Right ventricle myocardium inferior (tissue), 1 donor: ENCODE data around the gene DNPH1. TPM values are rescaled to one million over a fixed set of nuclear protein-coding genes. Genes with fewer than 3 reads are reported as not detected.

Experiments
- total RNA-seq: library from RNA; stranded (reverse); fragmentation: NEBNext Ultra II Directional; extraction: Animal tissue kit (Norgen Biotek cat#: 25700); gene quantifications from one replicate; pipeline ENCODE4 v1.2.1, GENCODE V29; 2021
- donor health status: DM: no; HTN: yes; CAD: no; lungs with severe emphysema.

Gene DNPH1
- total RNA-seq, 1 donor from 2014 or later, result 29.9 TPM

Other genes with a start within 250 kb of the DNPH1 start
- 34.2 TPM for gene PPP2R5D, start 244.9 kb downstream of the DNPH1 start, total RNA-seq
- 32.1 TPM for gene MEA1, start 215.5 kb downstream of the DNPH1 start, total RNA-seq
- gene KLHDC3, start 215.2 kb downstream of the DNPH1 start, total RNA-seq, result 145 TPM
- gene RRP36, start 207.9 kb downstream of the DNPH1 start, total RNA-seq, result 26.1 TPM
- 7.3 TPM for gene CUL7, start 175.6 kb downstream of the DNPH1 start, total RNA-seq
- gene MRPL2, start 170.0 kb downstream of the DNPH1 start, total RNA-seq, result 99.7 TPM
- 30.0 TPM for gene KLC4, start 169.8 kb downstream of the DNPH1 start, total RNA-seq
- gene PTK7, start 153.2 kb downstream of the DNPH1 start, total RNA-seq, result 1.7 TPM
- gene SRF, start 58.2 kb downstream of the DNPH1 start, total RNA-seq, result 77.6 TPM
- 14.0 TPM for gene CUL9, start 47.3 kb downstream of the DNPH1 start, total RNA-seq
- 0.19 TPM for gene TTBK1, start 14.0 kb upstream of the DNPH1 start, total RNA-seq
- not detected for gene SLC22A7, start 68.8 kb upstream of the DNPH1 start, total RNA-seq
- gene CRIP3, start 79.3 kb upstream of the DNPH1 start, total RNA-seq, result 7.1 TPM
- 11.3 TPM for gene ZNF318, start 140.2 kb upstream of the DNPH1 start, total RNA-seq
- gene ABCC10, start 198.1 kb upstream of the DNPH1 start, total RNA-seq, result 14.8 TPM
- 1.9 TPM for gene DLK2, start 226.1 kb upstream of the DNPH1 start, total RNA-seq
- gene TJAP1, start 248.1 kb upstream of the DNPH1 start, total RNA-seq, result 17.4 TPM